ENCODE measurements around the gene PLA2R1. TPM values are rescaled to one million over a fixed set of nuclear protein-coding genes. Genes with fewer than 3 reads are reported as not detected.

The PLA2R1 gene
- total and polyA plus RNA-seq, 4 donors = 4.8 to 56.4 (median 22.5) TPM

- H3K27me3 ChIP-seq (ENCODE audit: control insufficient read depth, insufficient read depth, low read length) = no peaks in the 10 kb centered on the region
- DNase-seq (ENCODE audit: low read depth in 4 of 6, low spot score in 6 of 6) = no peak
- no peaks in the 10 kb centered on the region for H3K36me3 ChIP-seq (ENCODE audit: control insufficient read depth, insufficient read depth, low read length)
- no CpG with 5 or more reads among the region's 2 CpGs for WGBS (ENCODE audit: insufficient coverage)
- H3K4me1 ChIP-seq (ENCODE audit: control insufficient read depth, insufficient read depth, low read length) = no peaks in the 10 kb centered on the region
- no peak overlapping the region for H3K27ac ChIP-seq (ENCODE audit: low read depth, low read length)
- H3K4me3 ChIP-seq (ENCODE audit: low read depth, low read length) = no peak overlapping the region
- H3K9me3 ChIP-seq (ENCODE audit: control insufficient read depth, insufficient read depth, low read length) = no peaks in the 10 kb centered on the region
Measured at GRCh38 chr2:160053946-160054345, 8.5 kb downstream of the PLA2R1 start.

DNA sequence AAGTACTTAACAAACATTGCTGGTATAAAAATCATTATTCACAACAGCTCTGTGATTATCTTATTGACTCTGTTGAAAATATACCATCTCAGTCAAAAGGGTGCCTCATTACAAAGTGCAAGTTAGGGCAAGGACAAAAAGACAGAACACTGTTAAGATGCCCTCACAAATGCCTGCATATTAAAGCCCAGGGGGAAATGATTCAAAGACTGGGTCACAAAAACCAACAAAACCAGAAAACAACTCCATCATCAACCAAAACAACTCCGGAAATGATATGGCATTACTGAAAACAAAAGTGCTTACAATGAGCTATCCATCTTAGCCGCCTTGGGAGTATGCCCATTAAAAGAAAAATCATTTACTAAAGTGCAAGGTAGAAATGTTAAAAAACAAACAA is 9.9 kb downstream of the PLA2R1 start:
- no peaks in the 10 kb centered on the region for H3K9me3 ChIP-seq (ENCODE audit: control insufficient read depth, insufficient read depth, low read length)
- no peak for DNase-seq (ENCODE audit: low read depth in 4 of 6, low spot score in 6 of 6)
- WGBS (ENCODE audit: insufficient coverage) = no CpG with 5 or more reads among the region's 2 CpGs
- no peak overlapping the region for H3K4me3 ChIP-seq (ENCODE audit: low read depth, low read length)
- H3K27ac ChIP-seq (ENCODE audit: low read depth, low read length) = no peak overlapping the region
- no peaks in the 10 kb centered on the region for H3K36me3 ChIP-seq (ENCODE audit: control insufficient read depth, insufficient read depth, low read length)
- H3K4me1 ChIP-seq (ENCODE audit: control insufficient read depth, insufficient read depth, low read length) = no peaks in the 10 kb centered on the region
- no peaks in the 10 kb centered on the region for H3K27me3 ChIP-seq (ENCODE audit: control insufficient read depth, insufficient read depth, low read length)

DNA sequence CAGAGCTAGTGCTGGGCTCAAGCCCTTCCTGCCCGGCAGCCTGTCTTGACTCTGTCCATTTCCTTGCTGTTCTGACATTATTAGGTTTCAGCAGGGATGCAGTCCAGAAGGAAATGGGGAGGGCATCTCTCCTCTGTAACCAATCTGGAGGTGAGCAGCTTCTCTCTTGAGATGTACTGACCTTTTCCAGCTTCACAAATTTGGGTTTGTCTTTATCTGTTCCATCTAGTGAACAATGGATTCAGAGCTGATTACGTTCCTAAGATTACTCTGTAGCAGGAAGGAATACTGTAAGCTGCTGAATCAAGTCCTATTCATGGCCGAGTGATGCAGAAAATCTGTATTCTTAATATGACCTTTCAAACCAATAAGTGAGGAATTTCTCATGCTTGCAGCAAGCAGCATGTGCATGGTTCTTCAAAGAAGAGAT is 11.0 kb downstream of the PLA2R1 start:
- no peaks in the 10 kb centered on the region for H3K4me1 ChIP-seq (ENCODE audit: control insufficient read depth, insufficient read depth, low read length)
- H3K4me3 ChIP-seq (ENCODE audit: low read depth, low read length) = no peak overlapping the region
- no peaks in the 10 kb centered on the region for H3K27me3 ChIP-seq (ENCODE audit: control insufficient read depth, insufficient read depth, low read length)
- H3K27ac ChIP-seq (ENCODE audit: low read depth, low read length) = no peak overlapping the region
- no peaks in the 10 kb centered on the region for H3K9me3 ChIP-seq (ENCODE audit: control insufficient read depth, insufficient read depth, low read length)
- peak in 1 of 6 donors; percentile 49 for DNase-seq (ENCODE audit: low read depth in 4 of 6, low spot score in 6 of 6)
- H3K36me3 ChIP-seq (ENCODE audit: control insufficient read depth, insufficient read depth, low read length) = no peaks in the 10 kb centered on the region
- WGBS (ENCODE audit: insufficient coverage) = 63% methylated on average over 2 of the region's 3 CpGs

DNA sequence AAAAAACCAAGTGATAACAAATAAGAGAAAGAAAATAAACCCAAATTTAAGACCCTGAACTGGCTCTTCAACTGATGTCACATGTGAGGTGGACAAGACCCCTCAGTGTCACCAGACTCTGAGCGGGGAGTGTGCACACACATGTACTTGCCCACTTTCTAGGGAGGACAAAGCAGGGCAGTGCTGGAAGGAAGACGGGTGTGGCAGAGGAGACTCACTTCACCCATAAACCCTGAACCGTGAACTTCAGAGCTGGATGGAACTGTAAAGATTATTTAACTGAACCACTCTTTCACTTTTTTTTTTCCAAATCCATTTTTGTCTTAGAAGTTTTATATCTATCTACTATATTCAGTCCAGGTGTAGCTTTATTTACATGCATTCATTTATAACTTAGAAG is 12.3 kb downstream of the PLA2R1 start:
- Histone ChIP-seq H3K9me3 (ENCODE audit: control insufficient read depth, insufficient read depth, low read length) (no peaks in the 10 kb centered on the region), H3K27me3 (ENCODE audit: control insufficient read depth, insufficient read depth, low read length) (no peaks in the 10 kb centered on the region), H3K4me3 (ENCODE audit: low read depth, low read length) (no peak overlapping the region), H3K36me3 (ENCODE audit: control insufficient read depth, insufficient read depth, low read length) (no peaks in the 10 kb centered on the region), H3K4me1 (ENCODE audit: control insufficient read depth, insufficient read depth, low read length) (no peaks in the 10 kb centered on the region), H3K27ac (ENCODE audit: low read depth, low read length) (no peak overlapping the region)
- 60% methylated on average over 1 of the region's 3 CpGs for WGBS (ENCODE audit: insufficient coverage)
- DNase-seq (ENCODE audit: low read depth in 4 of 6, low spot score in 6 of 6) = no peak

DNA sequence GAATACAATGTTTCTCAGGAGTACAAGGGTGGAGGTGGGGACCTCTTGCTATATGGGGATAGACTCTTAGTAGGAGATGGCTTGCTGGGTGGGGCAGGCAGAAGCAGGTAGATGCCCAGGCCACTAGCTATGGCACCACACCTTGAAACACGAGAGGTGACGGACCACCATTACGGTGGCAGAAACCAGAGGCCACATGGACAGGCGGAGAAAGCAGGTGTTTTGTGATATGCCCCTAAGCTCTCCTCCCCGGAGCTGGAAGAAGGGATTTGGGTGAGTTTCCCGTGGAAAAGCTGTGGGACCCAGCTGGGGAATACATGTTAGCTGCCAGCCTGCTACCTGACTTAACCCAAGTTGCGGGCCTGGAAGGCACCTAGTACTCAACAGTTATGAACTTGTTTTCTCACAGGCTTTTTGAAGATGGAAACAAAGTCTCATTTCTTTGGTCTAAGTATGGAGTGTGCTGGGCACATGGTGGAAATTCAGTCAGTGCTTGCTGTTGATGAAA is 16.7 kb downstream of the PLA2R1 start:
- WGBS (ENCODE audit: insufficient coverage) = 94% methylated on average over 7 of the region's 7 CpGs
- no peak overlapping the region for H3K27ac ChIP-seq (ENCODE audit: low read depth, low read length)
- H3K4me1 ChIP-seq (ENCODE audit: control insufficient read depth, insufficient read depth, low read length) = no peaks in the 10 kb centered on the region

DNA sequence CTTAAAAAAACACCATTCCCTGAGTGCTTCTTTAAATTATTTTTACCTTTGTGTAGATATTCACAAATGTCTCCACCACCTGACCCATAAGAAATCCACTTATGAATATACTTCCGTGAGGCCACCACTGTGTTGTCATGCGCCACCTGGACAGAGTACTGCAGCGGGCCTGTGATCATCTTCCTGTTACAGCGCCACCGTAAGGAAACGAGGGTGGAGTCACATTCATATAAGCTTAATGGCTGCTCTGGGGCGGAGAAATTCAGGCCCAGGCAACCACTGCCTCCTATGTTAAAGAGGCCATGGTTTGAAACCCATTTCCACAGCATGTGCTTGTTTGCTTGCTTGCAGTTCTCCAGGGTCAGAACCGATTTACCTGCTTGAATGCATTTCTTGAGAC is 17.7 kb downstream of the PLA2R1 start:
- Histone ChIP-seq H3K36me3 (ENCODE audit: control insufficient read depth, insufficient read depth, low read length) (no peaks in the 10 kb centered on the region), H3K27ac (ENCODE audit: low read depth, low read length) (no peak overlapping the region), H3K4me3 (ENCODE audit: low read depth, low read length) (no peak overlapping the region), H3K27me3 (ENCODE audit: control insufficient read depth, insufficient read depth, low read length) (no peaks in the 10 kb centered on the region), H3K4me1 (ENCODE audit: control insufficient read depth, insufficient read depth, low read length) (no peaks in the 10 kb centered on the region), H3K9me3 (ENCODE audit: control insufficient read depth, insufficient read depth, low read length) (no peaks in the 10 kb centered on the region)
- 88% methylated on average over 7 of the region's 8 CpGs for WGBS (ENCODE audit: insufficient coverage)
- no peak for DNase-seq (ENCODE audit: low read depth in 4 of 6, low spot score in 6 of 6)

More for the DNA sequence above, 16.7 kb downstream of the PLA2R1 start:
- Histone ChIP-seq H3K36me3 (ENCODE audit: control insufficient read depth, insufficient read depth, low read length) (no peaks in the 10 kb centered on the region), H3K4me3 (ENCODE audit: low read depth, low read length) (no peak overlapping the region), H3K9me3 (ENCODE audit: control insufficient read depth, insufficient read depth, low read length) (no peaks in the 10 kb centered on the region), H3K27me3 (ENCODE audit: control insufficient read depth, insufficient read depth, low read length) (no peaks in the 10 kb centered on the region)
- DNase-seq (ENCODE audit: low read depth in 4 of 6, low spot score in 6 of 6) = no peak

DNA sequence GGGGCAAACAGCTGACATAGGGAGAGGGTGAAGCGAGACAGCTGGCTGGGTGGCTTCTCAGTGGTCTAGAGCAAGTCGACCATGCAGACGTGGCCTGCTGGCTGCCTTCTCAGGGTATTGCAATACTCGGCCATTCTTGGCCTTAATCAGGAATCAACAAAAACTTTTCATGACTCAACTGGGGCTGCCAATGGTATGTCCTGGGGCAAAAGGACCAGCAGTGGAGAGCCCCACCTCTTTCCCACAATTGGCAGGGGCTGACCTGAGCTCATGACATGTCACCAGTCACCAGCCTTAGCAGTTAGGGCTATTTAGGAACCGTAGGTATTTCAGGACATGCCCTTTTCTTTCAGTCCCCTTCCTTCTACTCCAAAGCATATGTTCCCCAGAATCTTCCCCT is 19.1 kb downstream of the PLA2R1 start:
- 85% methylated on average over 4 of the region's 5 CpGs for WGBS (ENCODE audit: insufficient coverage)
- Histone ChIP-seq H3K36me3 (ENCODE audit: control insufficient read depth, insufficient read depth, low read length) (no peaks in the 10 kb centered on the region), H3K4me1 (ENCODE audit: control insufficient read depth, insufficient read depth, low read length) (no peaks in the 10 kb centered on the region), H3K27ac (ENCODE audit: low read depth, low read length) (no peak overlapping the region), H3K9me3 (ENCODE audit: control insufficient read depth, insufficient read depth, low read length) (no peaks in the 10 kb centered on the region), H3K27me3 (ENCODE audit: control insufficient read depth, insufficient read depth, low read length) (no peaks in the 10 kb centered on the region), H3K4me3 (ENCODE audit: low read depth, low read length) (no peak overlapping the region)
- no peak for DNase-seq (ENCODE audit: low read depth in 4 of 6, low spot score in 6 of 6)

- H3K4me3 ChIP-seq (ENCODE audit: low read depth, low read length) = no peak overlapping the region
- no peak overlapping the region for H3K27ac ChIP-seq (ENCODE audit: low read depth, low read length)
- no peaks in the 10 kb centered on the region for H3K36me3 ChIP-seq (ENCODE audit: control insufficient read depth, insufficient read depth, low read length)
- no peaks in the 10 kb centered on the region for H3K9me3 ChIP-seq (ENCODE audit: control insufficient read depth, insufficient read depth, low read length)
- no peak for DNase-seq (ENCODE audit: low read depth in 4 of 6, low spot score in 6 of 6)
- peaks cover 2% of the 10 kb centered on the region for H3K27me3 ChIP-seq (ENCODE audit: control insufficient read depth, insufficient read depth, low read length)
- no peaks in the 10 kb centered on the region for H3K4me1 ChIP-seq (ENCODE audit: control insufficient read depth, insufficient read depth, low read length)
- 100% methylated on average over 1 of the region's 7 CpGs for WGBS (ENCODE audit: insufficient coverage)
Measured at GRCh38 chr2:160042054-160042453, 20.4 kb downstream of the PLA2R1 start.

GRCh38 chr2:160041091-160041490 is 21.3 kb downstream of the PLA2R1 start:
- no peak overlapping the region for H3K27ac ChIP-seq (ENCODE audit: low read depth, low read length)
- no peak overlapping the region for H3K4me3 ChIP-seq (ENCODE audit: low read depth, low read length)
- no peak for DNase-seq (ENCODE audit: low read depth in 4 of 6, low spot score in 6 of 6)
- H3K4me1 ChIP-seq (ENCODE audit: control insufficient read depth, insufficient read depth, low read length) = peaks cover 5% of the 10 kb centered on the region
- H3K9me3 ChIP-seq (ENCODE audit: control insufficient read depth, insufficient read depth, low read length) = no peaks in the 10 kb centered on the region
- H3K36me3 ChIP-seq (ENCODE audit: control insufficient read depth, insufficient read depth, low read length) = no peaks in the 10 kb centered on the region
- peaks cover 2% of the 10 kb centered on the region for H3K27me3 ChIP-seq (ENCODE audit: control insufficient read depth, insufficient read depth, low read length)

DNA sequence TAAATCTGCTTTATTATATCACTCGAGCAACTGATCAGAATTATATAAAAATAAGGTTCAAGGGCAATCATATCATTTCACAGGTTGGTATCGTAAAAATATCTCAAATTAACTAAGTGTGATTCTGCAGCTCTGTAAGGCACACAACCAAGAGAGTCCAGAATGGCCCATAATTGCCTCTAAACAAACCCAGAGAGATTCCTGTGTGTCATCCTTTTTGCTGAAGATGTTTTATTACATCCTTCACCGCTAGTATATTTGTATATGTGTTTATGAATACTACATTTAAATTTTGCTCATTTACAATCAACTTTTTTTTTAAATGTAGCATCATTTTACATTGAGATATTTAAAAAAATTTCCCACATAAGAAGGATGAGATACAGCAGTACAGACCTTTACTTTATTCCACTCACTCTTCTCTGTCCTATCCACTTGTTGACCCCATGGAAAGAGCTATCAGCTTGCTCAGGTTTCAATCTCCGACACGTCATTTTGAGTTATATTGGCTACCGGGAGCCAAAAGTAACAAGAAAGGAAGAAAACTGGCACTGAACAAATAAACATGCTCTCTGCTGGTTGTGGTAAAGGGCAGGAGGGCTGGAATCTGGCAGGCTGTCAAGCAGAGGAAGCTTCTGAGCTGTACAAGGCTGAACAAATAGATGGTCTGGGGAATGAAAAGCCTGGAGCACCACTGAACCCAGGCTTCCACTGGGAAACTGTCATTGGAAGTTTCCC is 23.1 kb downstream of the PLA2R1 start:
- Histone ChIP-seq H3K4me1 (ENCODE audit: control insufficient read depth, insufficient read depth, low read length) (peaks cover 5% of the 10 kb centered on the region), H3K27ac (ENCODE audit: low read depth, low read length) (no peak overlapping the region), H3K36me3 (ENCODE audit: control insufficient read depth, insufficient read depth, low read length) (no peaks in the 10 kb centered on the region), H3K4me3 (ENCODE audit: low read depth, low read length) (no peak overlapping the region), H3K9me3 (ENCODE audit: control insufficient read depth, insufficient read depth, low read length) (no peaks in the 10 kb centered on the region), H3K27me3 (ENCODE audit: control insufficient read depth, insufficient read depth, low read length) (peaks cover 2% of the 10 kb centered on the region)
- DNase-seq (ENCODE audit: low read depth in 4 of 6, low spot score in 6 of 6) = peak in 2 of 6 donors; percentile 61 to 75
- 52% methylated on average over 3 of the region's 6 CpGs for WGBS (ENCODE audit: insufficient coverage)

All from spinal cord (tissue), 10 donors.